Psoas muscle (tissue), 8 donors: ENCODE results near the gene HS3ST4. TPM values are rescaled to one million over a fixed set of nuclear protein-coding genes. Genes with fewer than 3 reads are reported as not detected.

Experiments
- ATAC-seq, 4 donors: fragments of 200-7000 bp; cut with Tn5 transposase; one replicate each; pipeline ENCODE4 v1.9.1; 2020; ENCODE audit warnings: moderate library complexity in 3 of 4, mild to moderate bottlenecking in 2 of 4
- DNase-seq, 2 donors: peaks; one replicate each; pipeline ENCODE4 v3.0.0-alpha.2; 2020
- H3K27ac ChIP-seq: fragments of 200-600 bp; one replicate; pipeline ENCODE4 v1.8.0; 2022
- H3K27me3 ChIP-seq, 3 donors: fragments of 200-600 bp in 1 of 3; one replicate each; pipeline versions ENCODE4 v1.6.1 to v1.8.0; 2013 to 2022; ENCODE audit warnings: low read length in 2 of 3, mild to moderate bottlenecking in 2 of 3, moderate library complexity in 1 of 3; ENCODE audit not compliant: insufficient read depth in 3 of 3
- H3K36me3 ChIP-seq, 2 donors: fragments of 200-600 bp in 1 of 2; one replicate each; pipeline versions ENCODE4 v1.6.1 to v1.8.0; 2013 to 2022; ENCODE audit warnings: low read depth in 1 of 2, mild to moderate bottlenecking in 1 of 2, moderate library complexity in 1 of 2; ENCODE audit not compliant: insufficient read depth in 1 of 2
- H3K4me1 ChIP-seq: fragments of 200-600 bp; one replicate; pipeline ENCODE4 v1.8.0; 2022
- H3K4me3 ChIP-seq: fragments of 200-600 bp; one replicate; pipeline ENCODE4 v1.8.0; 2022; ENCODE audit warnings: mild to moderate bottlenecking
- H3K9me3 ChIP-seq: fragments of 200-600 bp; one replicate; pipeline ENCODE4 v1.8.0; 2022
- CTCF ChIP-seq: fragments of 200-600 bp; IDR thresholded peaks from one replicate; pipeline ENCODE4 v1.8.0; 2022; ENCODE audit warnings: antibody characterized with exemption
- WGBS, 3 donors: extraction: QIAGEN DNeasy Blood & Tissue Kit; methylation state at CpG; one replicate each; pipeline versions ENCODE4 v1.1.6 to v1.1.7; 2013; 5-methylcytosine and 5-hydroxymethylcytosine counted together
- intact Hi-C, 2 donors: fragments of 100-400 bp; cut with DNase I; formaldehyde crosslinking; loops; one replicate each; pipeline versions ENCODE4 v1.11.0 to v1.14.2; 2022
- polyA plus RNA-seq, 3 donors: library from polyadenylated mRNA; stranded (reverse); fragments of 200-250 nt; gene quantifications; one replicate each; pipeline ENCODE4 v1.2.3, GENCODE V29; 2013
- total RNA-seq, 4 donors: library from RNA; stranded (reverse); fragmentation: NEBNext Ultra II Directional in 2 of 4; extraction: Animal tissue kit (Norgen Biotek cat#: 25700) in 2 of 4; gene quantifications; one replicate each; pipeline versions ENCODE4 v1.2.1 to v1.2.4, GENCODE V29; 2021 to 2023
- donor health status: healthy with polysubstance abuse.
- donor health status: DM: no; HTN: no; CAD: no; lungs with moderate emphysema.
- donor health status: Bipolar disorder and iron deficiency.
- donor health status: healthy.
- donor health status: DM: yes; HTN: yes; CAD: no.
- donor health status: DM: no; HTN: no; CAD: no.
- donor health status: DM: no; HTN: no; CAD: no.
- donor health status: DM: yes; HTN: yes; CAD: no.

Gene HS3ST4
- total and polyA plus RNA-seq, 7 donors = 0.01 TPM; not detected in 6

- intact Hi-C loops = loop anchor here in 1 of 2 donors (5.0 kb wide), 1 partner anchor 1795 kb away; no protein-coding TSS in a partner anchor
- H3K9me3 ChIP-seq = no peaks in the 10 kb centered on the region
- no peak overlapping the region for H3K27ac ChIP-seq
- no peak overlapping the region for H3K4me3 ChIP-seq
- no peak for ATAC-seq
- H3K36me3 ChIP-seq = no peaks in the 10 kb centered on the region
- no peaks in the 10 kb centered on the region for H3K27me3 ChIP-seq
- no peak for TF ChIP-seq CTCF
- no peaks in the 10 kb centered on the region for H3K4me1 ChIP-seq
- no peak for DNase-seq
- 67 to 76% (median 75%) methylated on average over 5 of the region's 5 CpGs for WGBS, 3 donors
These were observed 220.6 kb downstream of the HS3ST4 start for GRCh38 chr16:25912321-25912720.

DNA sequence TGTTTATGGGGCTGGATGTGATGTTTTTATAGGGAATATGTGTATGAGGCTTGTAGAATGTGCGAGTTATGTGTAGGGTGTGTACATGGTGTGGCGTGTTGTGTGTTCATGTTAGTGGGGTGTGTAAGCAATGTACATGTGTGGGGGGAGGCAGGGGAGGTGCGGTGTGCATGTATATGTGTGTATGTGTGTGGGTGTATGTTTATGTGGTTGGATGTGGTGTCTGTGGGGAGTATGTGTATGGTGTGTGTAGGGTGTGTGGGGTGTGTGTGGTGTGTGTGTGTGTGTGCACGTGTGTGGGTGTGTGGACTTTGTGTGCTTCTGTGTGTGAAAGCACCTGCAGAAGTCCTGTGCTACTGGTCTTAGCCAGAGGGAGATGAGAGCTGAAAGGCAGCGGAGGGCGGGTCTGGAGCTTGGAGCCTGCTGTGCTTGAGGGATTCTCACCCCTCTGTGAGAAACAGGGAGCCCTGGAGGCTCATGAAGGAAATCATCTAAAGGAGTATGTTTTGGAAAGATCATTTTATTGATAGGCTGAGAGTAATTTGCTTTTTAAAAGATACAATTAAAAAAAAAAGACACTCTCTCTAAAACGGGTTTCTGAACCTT, 222.7 kb downstream of the HS3ST4 start:
- no peak for ATAC-seq
- intact Hi-C loops = loop anchor here in 1 of 2 donors (5.0 kb wide), 1 partner anchor 1797 kb away; no protein-coding TSS in a partner anchor
- TF ChIP-seq CTCF = no peak
- Histone ChIP-seq H3K4me3 (no peak overlapping the region), H3K27ac (no peak overlapping the region), H3K27me3 (no peaks in the 10 kb centered on the region), H3K36me3 (no peaks in the 10 kb centered on the region), H3K9me3 (no peaks in the 10 kb centered on the region), H3K4me1 (no peaks in the 10 kb centered on the region)
- no peak for DNase-seq
- 72 to 75% (median 74%) methylated on average over 7 of the region's 7 CpGs for WGBS, 3 donors

DNA sequence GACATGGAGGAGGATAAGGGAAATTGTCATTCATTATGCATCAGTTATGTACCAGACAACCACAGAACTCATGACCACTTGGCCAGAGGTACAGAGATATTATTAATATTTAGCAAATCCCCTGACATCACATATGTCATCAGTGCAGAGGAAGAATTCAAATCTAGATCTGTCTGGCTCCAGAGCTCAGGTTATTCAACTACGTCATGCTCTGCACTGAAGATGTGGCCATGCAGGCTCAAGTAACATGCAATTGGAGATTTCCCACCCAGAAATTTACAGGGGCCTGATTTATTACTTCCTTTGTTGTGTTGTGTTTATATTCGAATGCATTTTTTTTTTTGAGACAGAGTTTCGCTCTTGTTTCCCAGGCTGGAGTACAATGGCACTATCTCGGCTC, 224.3 kb downstream of the HS3ST4 start:
- Histone ChIP-seq H3K4me3 (no peak overlapping the region), H3K4me1 (no peaks in the 10 kb centered on the region), H3K9me3 (no peaks in the 10 kb centered on the region), H3K36me3 (no peaks in the 10 kb centered on the region), H3K27ac (no peak overlapping the region), H3K27me3 (no peaks in the 10 kb centered on the region)
- DNase-seq (no peak), ATAC-seq (no peak)
- intact Hi-C loops = no loop called here
- WGBS, 3 donors = 29 to 47% (median 36%) methylated on average over 4 of the region's 4 CpGs
- no peak for TF ChIP-seq CTCF

DNA sequence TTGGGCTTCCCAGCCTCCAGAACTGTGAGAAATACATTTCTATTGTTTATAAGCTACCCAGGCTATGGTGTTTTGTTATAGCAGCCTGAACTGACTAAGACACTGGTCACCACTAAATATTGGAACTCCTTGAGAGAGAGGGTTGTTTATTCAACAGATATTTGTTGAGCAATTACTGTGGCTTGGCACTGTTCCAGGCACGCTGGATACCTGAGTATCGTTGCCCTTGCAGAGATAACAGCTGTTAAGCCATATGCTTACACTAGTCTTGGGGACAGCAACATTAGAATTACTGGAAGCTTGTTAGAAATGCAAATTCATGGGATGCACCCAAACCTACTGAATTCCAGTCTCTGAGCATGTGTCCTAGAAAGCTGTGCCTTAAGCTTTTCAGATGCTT, 230.7 kb downstream of the HS3ST4 start:
- intact Hi-C loops = no loop called here
- Histone ChIP-seq H3K9me3 (no peaks in the 10 kb centered on the region), H3K4me1 (no peaks in the 10 kb centered on the region), H3K27me3 (no peaks in the 10 kb centered on the region), H3K4me3 (no peak overlapping the region), H3K36me3 (no peaks in the 10 kb centered on the region), H3K27ac (no peak overlapping the region)
- no peak for ATAC-seq
- no peak for TF ChIP-seq CTCF
- 33 to 45% (median 40%) methylated on average over 2 of the region's 2 CpGs for WGBS, 3 donors
- no peak for DNase-seq

DNA sequence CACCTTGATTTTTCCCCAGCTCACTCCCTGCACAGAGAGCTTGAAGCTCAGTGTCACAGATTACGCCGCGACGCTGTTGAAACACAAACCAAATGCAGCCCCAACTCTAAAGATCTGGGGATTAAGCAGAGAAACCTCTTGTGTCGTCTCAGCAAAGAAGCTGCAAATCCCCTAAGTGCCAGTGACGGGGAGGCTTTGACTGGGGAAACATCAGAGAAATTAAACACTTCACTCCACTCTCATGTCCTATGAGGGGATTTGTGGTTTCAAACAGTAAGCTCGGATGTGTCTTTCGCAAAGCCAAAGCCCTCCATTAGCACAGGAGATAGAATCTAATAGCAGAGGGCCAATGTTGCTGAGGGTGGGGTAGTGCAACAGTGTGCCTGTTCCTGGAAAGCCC, 233.7 kb downstream of the HS3ST4 start:
- DNase-seq = no peak
- no peak overlapping the region for H3K27ac ChIP-seq
- no peaks in the 10 kb centered on the region for H3K4me1 ChIP-seq
- no peak for ATAC-seq
- H3K36me3 ChIP-seq = no peaks in the 10 kb centered on the region
- intact Hi-C loops = no loop called here
- H3K27me3 ChIP-seq = no peaks in the 10 kb centered on the region
- TF ChIP-seq CTCF = no peak
- H3K4me3 ChIP-seq = no peak overlapping the region
- no peaks in the 10 kb centered on the region for H3K9me3 ChIP-seq
- 33 to 37% (median 33%) methylated on average over 8 of the region's 8 CpGs for WGBS, 3 donors
